NCI-H460 (cell line): ENCODE data around the gene VPS51. TPM values are rescaled to one million over a fixed set of nuclear protein-coding genes. Genes with fewer than 3 reads are reported as not detected.

Source experiments
- DNase-seq: peaks from one replicate; pipeline ENCODE4 v3.0.0-alpha.2; 2016; ENCODE audit warnings: low read depth; ENCODE audit errors: extremely low read depth
- small RNA-seq, 2 experiments: library from RNA; depleted of rRNA; stranded (forward); fragments of <200 nt; gene quantifications; one replicate each; pipeline ENCODE3, GENCODE V24; 2014
- total RNA-seq: library from RNA; depleted of rRNA; stranded (reverse); fragments of >200 nt; shearing (Covaris generic); gene quantifications from 2 replicates; pipeline ENCODE4 v1.2.3, GENCODE V29; 2014; rRNA removed

The VPS51 gene
- total RNA-seq, 1 experiment from 2014 or later = 60.0 TPM

DNA sequence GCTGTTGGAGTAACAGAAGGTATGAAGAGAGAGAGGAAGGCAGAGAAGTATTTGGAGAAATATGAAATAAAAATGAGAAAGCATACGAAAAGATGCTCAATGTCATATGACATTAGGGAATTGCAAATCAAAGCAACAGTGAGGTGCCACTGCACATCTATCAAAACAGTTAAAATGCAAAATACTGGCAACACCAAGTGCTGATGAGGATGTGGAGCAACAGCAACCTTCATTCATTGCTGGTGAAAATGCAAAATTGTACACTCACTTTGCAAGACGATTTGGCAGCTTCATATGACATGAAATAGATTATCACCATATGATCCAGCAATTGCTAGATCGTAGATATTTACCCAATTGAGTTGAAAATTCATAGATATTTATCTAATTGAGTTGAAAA is 64.6 kb downstream of the VPS51 start:
- DNase-seq = no peak

Small RNAs within 50 kb of the gene (small RNA-seq; reads per million reads assigned to genes)
- gene HIGD1AP10 = 0 reads per million in 2 experiments
- gene PDCL2P2 = 0 reads per million in 2 experiments
- gene RNU2-23P = 0.89 to 4.8 reads per million in 2 experiments

Other genes with a start within 250 kb of the VPS51 start
- gene EHD1, start 217.6 kb upstream of the VPS51 start, total RNA-seq = 20.5 and 29.1 TPM in 2 replicates
- gene ATG2A, start 179.0 kb upstream of the VPS51 start, total RNA-seq = 6.5 and 7.1 TPM in 2 replicates
- gene PPP2R5B, start 171.5 kb upstream of the VPS51 start, total RNA-seq = 6.8 and 9.7 TPM in 2 replicates
- gene GPHA2, start 160.3 kb upstream of the VPS51 start, total RNA-seq = not detected in 2 replicates
- 0.63 TPM in 1 of 2 replicates, not detected in the other for gene MAJIN, start 124.1 kb upstream of the VPS51 start, total RNA-seq
- gene BATF2, start 99.2 kb upstream of the VPS51 start, total RNA-seq = 1.6 TPM in 2 replicates
- 76.9 and 90.9 TPM in 2 replicates for gene ARL2, start 82.1 kb upstream of the VPS51 start, total RNA-seq
- gene SNX15, start 68.8 kb upstream of the VPS51 start, total RNA-seq = 16.8 TPM in 2 replicates
- 8.6 and 10.1 TPM in 2 replicates for gene SAC3D1, start 55.0 kb upstream of the VPS51 start, total RNA-seq
- not detected in 2 replicates for gene NAALADL1, start 37.7 kb upstream of the VPS51 start, total RNA-seq
- gene CDCA5, start 12.2 kb upstream of the VPS51 start, total RNA-seq = 20.3 and 25.2 TPM in 2 replicates
- 26.6 and 28.0 TPM in 2 replicates for gene ZFPL1, start 12.0 kb upstream of the VPS51 start, total RNA-seq
- gene TM7SF2, start 15.7 kb downstream of the VPS51 start, total RNA-seq = 4.2 and 4.6 TPM in 2 replicates
- gene ZNHIT2, start 21.5 kb downstream of the VPS51 start, total RNA-seq = 10.3 and 12.3 TPM in 2 replicates
- gene FAU, start 25.9 kb downstream of the VPS51 start, total RNA-seq = 345 and 467 TPM in 2 replicates
- gene MRPL49, start 26.1 kb downstream of the VPS51 start, total RNA-seq = 50.8 and 62.0 TPM in 2 replicates
- 12.9 and 15.7 TPM in 2 replicates for gene SYVN1, start 38.3 kb downstream of the VPS51 start, total RNA-seq
- gene SPDYC, start 74.0 kb downstream of the VPS51 start, total RNA-seq = not detected in 2 replicates
- gene CAPN1, start 85.7 kb downstream of the VPS51 start, total RNA-seq = 42.2 and 46.7 TPM in 2 replicates
- gene POLA2, start 165.7 kb downstream of the VPS51 start, total RNA-seq = 3.4 and 7.0 TPM in 2 replicates
- 15.1 and 18.2 TPM in 2 replicates for gene CDC42EP2, start 218.7 kb downstream of the VPS51 start, total RNA-seq
- gene DPF2, start 237.6 kb downstream of the VPS51 start, total RNA-seq = 26.6 and 28.0 TPM in 2 replicates